HUES48 (cell line): ENCODE data around the gene PMP22.

Experiments used
- H3K27ac ChIP-seq: one replicate; pipeline ENCODE4 v1.7.0; 2013; ENCODE audit warnings: low read depth, low read length, inconsistent platforms
- H3K27me3 ChIP-seq: 2 replicates; pipeline ENCODE4 v1.6.1; 2013; ENCODE audit warnings: mild to moderate bottlenecking, low read length; ENCODE audit not compliant: control insufficient read depth, insufficient read depth
- H3K36me3 ChIP-seq: 2 replicates; pipeline ENCODE4 v1.6.1; 2013; ENCODE audit warnings: low read length; ENCODE audit not compliant: control insufficient read depth, insufficient read depth
- H3K4me1 ChIP-seq: 2 replicates; pipeline ENCODE4 v1.6.1; 2013; ENCODE audit warnings: mild to moderate bottlenecking, low read length; ENCODE audit not compliant: control insufficient read depth, insufficient read depth
- H3K4me3 ChIP-seq: 2 replicates; pipeline ENCODE4 v1.5.1; 2013; ENCODE audit warnings: mild to moderate bottlenecking, low read depth, low read length
- H3K9ac ChIP-seq: 2 replicates; pipeline ENCODE4 v1.6.1; 2013; ENCODE audit warnings: mild to moderate bottlenecking, low read depth, low read length, moderate library complexity
- H3K9me3 ChIP-seq: 2 replicates; pipeline ENCODE4 v1.6.1; 2013; ENCODE audit warnings: low read length; ENCODE audit not compliant: control insufficient read depth, insufficient read depth

PMP22 gene

DNA sequence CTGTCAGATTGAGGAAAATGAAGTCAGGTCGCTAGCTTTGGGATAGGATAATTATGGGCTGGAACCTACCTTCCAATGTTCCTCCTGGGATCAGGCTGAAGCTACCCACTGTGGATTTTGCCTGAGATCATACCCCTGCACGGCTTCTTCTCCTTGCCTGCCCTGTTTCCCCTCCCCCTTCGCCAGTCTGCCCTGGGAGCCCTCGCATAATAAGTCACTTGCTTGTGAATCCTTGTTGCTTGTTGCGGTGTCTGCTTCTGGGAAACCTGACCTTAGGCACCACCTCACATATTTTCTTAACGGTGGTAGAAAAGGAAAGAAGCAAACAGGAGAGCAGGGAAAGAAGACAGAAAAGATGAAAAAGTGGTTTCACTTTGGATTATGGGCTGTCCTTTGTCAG lies 13.3 kb upstream of the PMP22 start:
- H3K27me3 ChIP-seq: no peaks in the 10 kb centered on the region
- no peaks in the 10 kb centered on the region for H3K36me3 ChIP-seq
- H3K27ac ChIP-seq: no peak overlapping the region
- no peak overlapping the region for H3K9ac ChIP-seq
- H3K4me3 ChIP-seq: no peak overlapping the region
- H3K4me1 ChIP-seq: peaks cover 10% of the 10 kb centered on the region
- peaks cover 3% of the 10 kb centered on the region; the same call in 1 of the 2 replicates for H3K9me3 ChIP-seq

DNA sequence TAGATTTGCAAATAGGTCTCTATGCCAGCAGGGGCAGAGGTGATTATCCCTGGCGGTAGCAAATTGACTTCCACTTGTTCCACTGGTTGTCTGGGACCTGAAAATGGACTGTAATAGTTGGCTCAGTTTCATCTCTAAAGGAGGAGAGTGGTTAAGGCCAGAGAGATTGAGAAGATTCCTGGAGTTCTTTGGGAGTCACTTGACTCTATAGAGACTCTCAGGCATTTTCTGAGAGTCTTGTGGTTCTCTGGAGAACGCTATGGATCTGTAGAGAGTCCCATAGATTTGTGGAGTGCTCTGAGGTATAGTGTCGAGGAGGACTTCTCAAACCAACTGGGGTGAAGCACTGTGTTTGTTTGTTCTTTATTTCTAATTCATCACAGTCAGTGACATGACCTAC lies 8.9 kb upstream of the PMP22 start:
- H3K4me3 ChIP-seq: no peak overlapping the region
- H3K9ac ChIP-seq: no peak overlapping the region
- H3K4me1 ChIP-seq: peaks cover 9% of the 10 kb centered on the region
- H3K27ac ChIP-seq: no peak overlapping the region
- H3K27me3 ChIP-seq: peaks cover 5% of the 10 kb centered on the region; the same call in 1 of the 2 replicates
- H3K9me3 ChIP-seq: peaks cover 3% of the 10 kb centered on the region; the same call in 1 of the 2 replicates
- no peaks in the 10 kb centered on the region for H3K36me3 ChIP-seq

DNA sequence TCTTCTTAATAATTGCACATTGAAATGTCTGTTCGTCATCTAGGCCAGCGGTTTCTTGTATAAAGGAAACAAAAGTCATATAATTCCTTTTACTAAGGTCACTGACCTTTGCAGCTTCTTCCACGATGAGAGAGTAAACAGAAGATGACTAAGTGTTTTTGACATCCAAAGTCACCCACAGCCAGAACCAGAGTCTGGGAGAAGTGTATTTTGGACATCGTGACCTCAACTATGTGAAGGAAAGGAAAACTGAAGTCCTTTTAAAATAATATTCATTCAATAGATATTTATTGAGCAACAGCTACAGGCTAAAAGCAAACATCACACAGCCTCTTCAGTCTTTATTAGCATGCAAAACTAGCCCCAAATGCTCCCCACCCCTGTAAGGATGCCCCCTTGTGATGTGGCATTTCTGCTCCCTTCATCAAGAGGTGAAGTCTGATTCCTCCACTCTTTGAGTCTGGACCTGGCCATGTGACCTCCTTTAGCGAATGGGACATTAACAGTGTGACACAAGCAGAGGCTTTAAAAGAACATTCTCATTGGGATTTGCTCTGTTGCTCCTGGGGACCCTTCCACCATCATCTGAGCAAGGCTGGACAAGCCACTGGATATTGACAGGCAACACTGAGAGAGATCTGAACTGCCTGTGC lies 8.1 kb upstream of the PMP22 start:
- Histone ChIP-seq H3K27ac (no peak overlapping the region), H3K9me3 (peaks cover 3% of the 10 kb centered on the region; the same call in 1 of the 2 replicates), H3K36me3 (no peaks in the 10 kb centered on the region), H3K4me1 (peaks cover 1% of the 10 kb centered on the region), H3K4me3 (no peak overlapping the region), H3K9ac (no peak overlapping the region), H3K27me3 (peaks cover 9% of the 10 kb centered on the region; the same call in 1 of the 2 replicates)

GRCh38 chr17:15271741-15272140 lies 6.6 kb upstream of the PMP22 start:
- Histone ChIP-seq H3K4me1 (no peaks in the 10 kb centered on the region), H3K9ac (no peak overlapping the region), H3K27ac (no peak overlapping the region), H3K4me3 (no peak overlapping the region), H3K27me3 (peaks cover 19% of the 10 kb centered on the region; the same call in 1 of the 2 replicates), H3K36me3 (no peaks in the 10 kb centered on the region), H3K9me3 (peaks cover 3% of the 10 kb centered on the region; the same call in 1 of the 2 replicates)

GRCh38 chr17:15270628-15271381 lies 5.7 kb upstream of the PMP22 start:
- H3K27me3 ChIP-seq: peaks cover 22% of the 10 kb centered on the region
- no peaks in the 10 kb centered on the region for H3K36me3 ChIP-seq
- no peak overlapping the region for H3K4me3 ChIP-seq
- no peaks in the 10 kb centered on the region for H3K4me1 ChIP-seq
- peaks cover 3% of the 10 kb centered on the region; the same call in 1 of the 2 replicates for H3K9me3 ChIP-seq
- H3K9ac ChIP-seq: no peak overlapping the region
- H3K27ac ChIP-seq: no peak overlapping the region

- Histone ChIP-seq H3K27ac (no peak overlapping the region), H3K4me1 (no peaks in the 10 kb centered on the region), H3K9ac (no peak overlapping the region), H3K36me3 (no peaks in the 10 kb centered on the region), H3K27me3 (peaks cover 29% of the 10 kb centered on the region), H3K4me3 (no peak overlapping the region), H3K9me3 (peaks cover 3% of the 10 kb centered on the region; the same call in 1 of the 2 replicates)
Observed at GRCh38 chr17:15269780-15270089, 4.6 kb upstream of the PMP22 start.

DNA sequence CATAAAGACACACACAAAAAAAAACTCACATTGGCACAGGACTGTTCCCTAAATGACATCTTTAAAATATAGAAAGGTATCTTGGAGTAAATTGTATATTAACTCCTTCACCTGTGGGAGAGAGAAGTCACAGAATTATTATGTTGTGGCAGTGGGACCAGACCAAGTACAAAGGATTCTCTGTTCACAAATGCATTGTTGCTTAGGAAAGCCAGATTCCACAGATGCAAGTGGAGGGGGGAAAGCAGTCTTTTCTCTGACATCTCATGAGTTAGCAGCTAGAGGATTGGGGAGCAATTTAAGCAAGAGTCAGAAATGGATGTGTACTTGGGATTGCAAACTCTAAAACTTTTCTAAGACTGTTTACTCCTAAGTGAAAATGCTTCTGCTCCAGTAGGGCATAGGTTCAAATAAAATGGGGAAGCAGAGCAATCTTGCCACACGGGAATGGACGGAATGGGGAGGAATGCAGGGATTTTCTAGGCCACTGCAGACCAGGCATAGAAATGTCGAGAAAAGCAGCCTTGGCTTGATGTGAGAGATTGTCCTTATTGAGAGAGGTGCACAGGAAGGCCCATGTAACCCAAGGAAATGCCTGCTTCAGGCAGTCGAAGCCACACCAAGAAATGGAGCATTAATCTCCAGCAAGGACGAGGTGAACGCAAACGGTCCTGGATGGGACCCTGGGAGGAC lies 4.1 kb upstream of the PMP22 start:
- Histone ChIP-seq H3K36me3 (no peaks in the 10 kb centered on the region), H3K9ac (no peak overlapping the region), H3K27ac (no peak overlapping the region), H3K27me3 (peaks cover 34% of the 10 kb centered on the region), H3K9me3 (peaks cover 3% of the 10 kb centered on the region; the same call in 1 of the 2 replicates), H3K4me1 (no peaks in the 10 kb centered on the region), H3K4me3 (no peak overlapping the region)

- Histone ChIP-seq H3K9me3 (no peaks in the 10 kb centered on the region), H3K4me3 (no peak overlapping the region), H3K27me3 (peaks cover 42% of the 10 kb centered on the region), H3K4me1 (peaks cover 3% of the 10 kb centered on the region; the same call in 1 of the 2 replicates), H3K9ac (no peak overlapping the region), H3K27ac (no peak overlapping the region), H3K36me3 (no peaks in the 10 kb centered on the region)
Observed at GRCh38 chr17:15268461-15268860, 3.3 kb upstream of the PMP22 start.

- H3K4me1 ChIP-seq: peaks cover 7% of the 10 kb centered on the region; the same call in 1 of the 2 replicates
- no peak overlapping the region for H3K27ac ChIP-seq
- peaks cover 46% of the 10 kb centered on the region for H3K27me3 ChIP-seq
- no peak overlapping the region for H3K4me3 ChIP-seq
- H3K9ac ChIP-seq: no peak overlapping the region
- no peaks in the 10 kb centered on the region for H3K9me3 ChIP-seq
- H3K36me3 ChIP-seq: no peaks in the 10 kb centered on the region
Observed at GRCh38 chr17:15267996-15268395, 2.9 kb upstream of the PMP22 start.

- H3K27me3 ChIP-seq: peaks cover 61% of the 10 kb centered on the region
- H3K27ac ChIP-seq: no peak overlapping the region
- H3K4me3 ChIP-seq: no peak overlapping the region
- no peaks in the 10 kb centered on the region for H3K9me3 ChIP-seq
- H3K9ac ChIP-seq: no peak overlapping the region
- peaks cover 13% of the 10 kb centered on the region; the same call in 1 of the 2 replicates for H3K4me1 ChIP-seq
- no peaks in the 10 kb centered on the region for H3K36me3 ChIP-seq
Observed at GRCh38 chr17:15266325-15267125, 1.4 kb upstream of the PMP22 start.
